Nephron (organoid): Measurements from ENCODE around the gene RNF14.

ENCODE experiments used
- H3K27ac Mint-ChIP-seq, 3 experiments: 2 replicates each; pipeline ENCODE4 v1.8.0; 2020; ENCODE audit warnings: mixed read lengths in 3 of 3, mild to moderate bottlenecking in 2 of 3, moderate library complexity in 1 of 3
- H3K27me3 Mint-ChIP-seq: 2 replicates; pipeline ENCODE4 v1.8.0; 2021; ENCODE audit warnings: low read depth, mild to moderate bottlenecking, moderate library complexity, mixed read lengths
- H3K36me3 Mint-ChIP-seq: 2 replicates; pipeline ENCODE4 v1.8.0; 2020; ENCODE audit warnings: low read depth, mixed read lengths
- H3K4me1 Mint-ChIP-seq: 2 replicates; pipeline ENCODE4 v1.8.0; 2020; ENCODE audit warnings: mixed read lengths
- H3K4me3 Mint-ChIP-seq, 3 experiments: 2 replicates each; pipeline ENCODE4 v1.8.0; 2020; ENCODE audit warnings: mild to moderate bottlenecking in 3 of 3, mixed read lengths in 3 of 3, moderate library complexity in 2 of 3
- H3K9me3 Mint-ChIP-seq: 2 replicates; pipeline ENCODE4 v1.8.0; 2020; ENCODE audit warnings: mixed read lengths
- TF ChIP-seq, protein P1 (sequence below), 3 experiments: fragments of 200-600 bp; sonication (generic); IDR thresholded peaks; one replicate each; pipeline ENCODE4 v1.5.0; 2021; ENCODE audit warnings: antibody characterized with exemption in 3 of 3; ENCODE audit not compliant: unreplicated experiment in 3 of 3

RNF14 gene

DNA sequence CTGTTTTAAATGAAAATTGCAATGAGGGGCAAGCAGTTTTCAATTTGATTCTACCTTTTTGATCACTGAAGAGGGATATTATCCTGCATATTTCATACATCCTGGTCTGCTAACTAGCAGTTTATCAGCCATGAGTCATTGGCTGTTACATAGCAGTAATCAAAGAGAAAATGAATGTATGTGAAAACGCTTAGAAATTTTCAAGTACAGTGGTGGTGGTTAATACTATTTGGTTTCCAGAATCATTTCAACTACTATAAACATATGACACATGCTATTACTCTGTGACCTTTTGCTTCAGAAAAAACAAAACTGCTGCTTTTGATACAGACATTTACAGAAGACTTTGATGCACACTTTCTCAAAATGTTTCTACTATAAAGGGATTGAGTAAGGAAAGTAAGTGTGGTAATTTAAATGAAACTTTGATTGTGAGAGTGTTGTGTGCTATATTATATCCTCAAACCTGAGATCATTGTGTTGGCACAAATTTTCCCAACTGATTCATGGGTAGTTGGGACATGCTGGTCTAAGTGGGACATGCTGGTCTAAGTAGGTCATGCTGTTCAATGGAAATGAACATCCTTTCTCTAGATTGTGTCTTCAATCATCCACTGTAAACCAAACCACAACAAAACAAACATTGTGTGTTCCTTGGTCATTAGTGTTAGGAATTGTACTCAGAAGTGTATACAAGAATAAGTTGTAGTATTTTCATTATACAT lies 5.1 kb downstream of the RNF14 start:
- Mint-ChIP-seq H3K9me3 (no peaks in the 10 kb centered on the region), H3K27me3 (no peaks in the 10 kb centered on the region), H3K27ac (no peak overlapping the region), H3K4me3 (no peak overlapping the region), H3K36me3 (peaks cover 56% of the 10 kb centered on the region), H3K4me1 (peaks cover 17% of the 10 kb centered on the region)
- TF ChIP-seq, protein P1, sequence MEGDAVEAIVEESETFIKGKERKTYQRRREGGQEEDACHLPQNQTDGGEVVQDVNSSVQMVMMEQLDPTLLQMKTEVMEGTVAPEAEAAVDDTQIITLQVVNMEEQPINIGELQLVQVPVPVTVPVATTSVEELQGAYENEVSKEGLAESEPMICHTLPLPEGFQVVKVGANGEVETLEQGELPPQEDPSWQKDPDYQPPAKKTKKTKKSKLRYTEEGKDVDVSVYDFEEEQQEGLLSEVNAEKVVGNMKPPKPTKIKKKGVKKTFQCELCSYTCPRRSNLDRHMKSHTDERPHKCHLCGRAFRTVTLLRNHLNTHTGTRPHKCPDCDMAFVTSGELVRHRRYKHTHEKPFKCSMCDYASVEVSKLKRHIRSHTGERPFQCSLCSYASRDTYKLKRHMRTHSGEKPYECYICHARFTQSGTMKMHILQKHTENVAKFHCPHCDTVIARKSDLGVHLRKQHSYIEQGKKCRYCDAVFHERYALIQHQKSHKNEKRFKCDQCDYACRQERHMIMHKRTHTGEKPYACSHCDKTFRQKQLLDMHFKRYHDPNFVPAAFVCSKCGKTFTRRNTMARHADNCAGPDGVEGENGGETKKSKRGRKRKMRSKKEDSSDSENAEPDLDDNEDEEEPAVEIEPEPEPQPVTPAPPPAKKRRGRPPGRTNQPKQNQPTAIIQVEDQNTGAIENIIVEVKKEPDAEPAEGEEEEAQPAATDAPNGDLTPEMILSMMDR (IDR thresholded peaks at IDR 0.05; ENCODE audit: unreplicated experiment in 3 of 3) = no peak

DNA sequence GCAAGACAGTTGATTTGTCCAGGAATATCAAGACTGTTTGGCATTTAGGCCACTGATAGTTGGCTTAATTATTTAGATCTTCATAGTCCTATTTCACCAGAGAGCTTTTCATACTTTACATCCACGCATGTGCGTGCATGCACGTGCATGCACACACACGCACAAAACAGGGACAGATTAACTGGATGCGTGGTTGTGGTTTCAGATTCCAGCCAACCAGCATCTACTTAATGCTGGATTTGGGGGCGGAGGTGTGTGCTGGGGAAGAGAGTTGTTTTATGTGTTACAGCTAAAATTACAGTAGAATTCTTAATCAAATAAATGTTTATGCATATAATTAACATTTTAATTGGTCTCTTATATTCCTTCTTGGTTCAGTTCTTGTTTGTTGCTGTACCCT lies 7.3 kb downstream of the RNF14 start:
- TF ChIP-seq, protein P1 (IDR thresholded peaks at IDR 0.05; ENCODE audit: unreplicated experiment in 3 of 3) = no peak
- H3K9me3 Mint-ChIP-seq = no peaks in the 10 kb centered on the region
- no peak overlapping the region for H3K27ac Mint-ChIP-seq
- H3K4me3 Mint-ChIP-seq = no peak overlapping the region
- H3K27me3 Mint-ChIP-seq = no peaks in the 10 kb centered on the region
- no peaks in the 10 kb centered on the region for H3K4me1 Mint-ChIP-seq
- H3K36me3 Mint-ChIP-seq = peaks cover 66% of the 10 kb centered on the region

DNA sequence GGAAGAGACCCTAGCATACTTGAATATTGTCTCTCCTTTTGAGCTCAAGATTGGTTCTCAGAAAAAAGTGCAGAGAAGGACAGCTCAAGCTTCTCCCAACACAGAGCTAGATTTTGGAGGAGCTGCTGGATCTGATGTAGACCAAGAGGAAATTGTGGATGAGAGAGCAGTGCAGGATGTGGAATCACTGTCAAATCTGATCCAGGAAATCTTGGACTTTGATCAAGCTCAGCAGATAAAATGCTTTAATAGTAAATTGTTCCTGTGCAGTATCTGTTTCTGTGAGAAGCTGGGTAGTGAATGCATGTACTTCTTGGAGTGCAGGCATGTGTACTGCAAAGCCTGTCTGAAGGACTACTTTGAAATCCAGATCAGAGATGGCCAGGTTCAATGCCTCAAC lies 9.5 kb downstream of the RNF14 start:
- Mint-ChIP-seq H3K4me3 (no peak overlapping the region), H3K4me1 (no peaks in the 10 kb centered on the region), H3K9me3 (no peaks in the 10 kb centered on the region), H3K36me3 (peaks cover 78% of the 10 kb centered on the region), H3K27me3 (no peaks in the 10 kb centered on the region), H3K27ac (no peak overlapping the region)
- TF ChIP-seq, protein P1 (IDR thresholded peaks at IDR 0.05; ENCODE audit: unreplicated experiment in 3 of 3) = no peak

DNA sequence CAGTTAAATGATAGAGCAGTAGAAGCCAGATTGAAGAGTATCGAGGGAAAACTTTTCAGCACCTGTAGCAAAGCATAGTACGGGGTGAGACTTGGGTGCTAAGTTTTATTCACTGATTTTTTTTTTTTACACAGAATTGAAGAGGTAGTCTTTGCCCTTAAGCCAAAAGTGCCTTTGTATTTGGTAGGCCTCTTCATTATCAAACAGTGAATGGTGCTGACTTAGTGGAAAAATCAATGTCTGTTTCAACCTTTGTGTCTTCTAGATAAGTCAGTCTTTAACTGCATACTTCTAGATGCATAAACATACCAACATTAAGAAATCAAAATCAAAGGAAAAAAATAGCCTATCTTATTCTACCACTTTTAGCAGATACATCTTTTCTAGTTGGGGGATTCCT lies 13.7 kb downstream of the RNF14 start:
- TF ChIP-seq, protein P1 (IDR thresholded peaks at IDR 0.05; ENCODE audit: unreplicated experiment in 3 of 3) = no peak
- H3K9me3 Mint-ChIP-seq = no peaks in the 10 kb centered on the region
- no peak overlapping the region for H3K4me3 Mint-ChIP-seq
- no peaks in the 10 kb centered on the region for H3K27me3 Mint-ChIP-seq
- H3K27ac Mint-ChIP-seq = no peak overlapping the region
- no peaks in the 10 kb centered on the region for H3K4me1 Mint-ChIP-seq
- peaks cover 80% of the 10 kb centered on the region for H3K36me3 Mint-ChIP-seq

DNA sequence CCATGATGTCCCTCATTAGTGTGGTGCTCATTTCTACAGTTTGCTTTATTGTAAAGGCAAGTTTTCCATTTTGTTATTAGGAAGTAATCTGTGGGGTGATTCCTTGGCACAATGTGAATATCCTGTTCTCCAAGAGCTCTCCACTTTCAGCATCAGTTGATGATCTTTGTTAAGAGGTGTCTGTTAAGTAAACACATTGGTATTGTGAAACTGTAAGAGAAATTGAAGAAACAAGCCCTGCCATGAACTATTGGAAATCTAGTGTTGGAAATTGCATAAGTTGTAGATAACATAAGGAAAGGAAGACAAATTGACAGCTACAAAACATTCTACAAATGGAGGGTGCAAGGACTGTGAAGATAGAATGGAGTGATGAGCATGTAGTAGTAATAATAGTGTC lies 17.2 kb downstream of the RNF14 start:
- Mint-ChIP-seq H3K27me3 (no peaks in the 10 kb centered on the region), H3K4me3 (no peak overlapping the region), H3K9me3 (no peaks in the 10 kb centered on the region), H3K4me1 (no peaks in the 10 kb centered on the region), H3K36me3 (peaks cover 63% of the 10 kb centered on the region), H3K27ac (no peak overlapping the region)
- TF ChIP-seq, protein P1 (IDR thresholded peaks at IDR 0.05; ENCODE audit: unreplicated experiment in 3 of 3) = no peak

DNA sequence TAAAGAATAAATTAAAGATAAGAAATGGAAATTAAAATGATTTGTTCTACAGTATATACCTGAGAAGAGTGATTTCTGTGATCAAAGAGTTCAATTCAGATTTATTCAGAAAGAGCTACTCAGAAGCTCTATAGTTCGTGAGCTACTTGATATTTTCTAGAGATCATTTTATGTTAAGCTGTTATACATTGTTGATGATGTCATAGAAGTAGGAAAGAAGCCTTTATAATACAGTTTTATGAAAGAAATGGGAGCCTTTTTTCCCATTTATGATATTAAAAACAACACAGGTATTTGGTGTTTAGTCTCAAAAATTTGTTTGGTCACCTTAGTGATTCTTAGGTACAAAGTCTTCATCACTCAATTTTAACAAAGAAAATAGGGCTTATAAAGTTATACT lies 20.8 kb downstream of the RNF14 start:
- TF ChIP-seq, protein P1 (IDR thresholded peaks at IDR 0.05; ENCODE audit: unreplicated experiment in 3 of 3) = no peak
- Mint-ChIP-seq H3K4me1 (no peaks in the 10 kb centered on the region), H3K27ac (no peak overlapping the region), H3K4me3 (no peak overlapping the region), H3K27me3 (no peaks in the 10 kb centered on the region), H3K9me3 (no peaks in the 10 kb centered on the region), H3K36me3 (peaks cover 56% of the 10 kb centered on the region)
